K562 (cell line): ENCODE data around the gene TDG. TPM values are rescaled to one million over a fixed set of nuclear protein-coding genes. Genes with fewer than 3 reads are reported as not detected.
A peak's percentile ranks its signal among the peaks of the same experiment; 100 is the strongest.

Experiments
- ARID2 ChIP-seq: fragments of 450-650 bp; IDR thresholded peaks from 2 replicates; pipeline ENCODE4 v1.6.1; 2017; ENCODE audit warnings: antibody characterized with exemption, mild to moderate bottlenecking
- ASH1L ChIP-seq: fragments of 450-650 bp; IDR thresholded peaks from 2 replicates; pipeline ENCODE4 v1.6.1; 2018; ENCODE audit warnings: borderline replicate concordance, mild to moderate bottlenecking, low read depth; ENCODE audit not compliant: partially characterized antibody
- C11orf30 ChIP-seq: fragments of 450-650 bp; IDR thresholded peaks from 2 replicates; pipeline ENCODE4 v1.6.1; 2016; ENCODE audit warnings: low read depth, mild to moderate bottlenecking
- CBX2 ChIP-seq: fragments of 200-600 bp; sonication (generic); IDR thresholded peaks from one replicate; pipeline ENCODE4 v1.6.1; 2012; ENCODE audit warnings: mild to moderate bottlenecking, low read length, inconsistent platforms; ENCODE audit not compliant: insufficient read depth, poor library complexity, severe bottlenecking
- CHD1 ChIP-seq: fragments of 200-600 bp; sonication (generic); IDR thresholded peaks from one replicate; pipeline ENCODE4 v1.6.1; 2012; ENCODE audit warnings: mild to moderate bottlenecking, moderate library complexity, low read length, inconsistent platforms
- FOXP1 ChIP-seq: sonication (generic); formaldehyde crosslinking; IDR thresholded peaks from 2 replicates; pipeline ENCODE4 v1.8.0; 2022; ENCODE audit warnings: mild to moderate bottlenecking, missing genetic modification reagents
- HDAC3 ChIP-seq: fragments of 450-650 bp; IDR thresholded peaks from 2 replicates; pipeline ENCODE4 v1.6.1; 2018; ENCODE audit warnings: borderline replicate concordance, mild to moderate bottlenecking, moderate library complexity; ENCODE audit not compliant: partially characterized antibody
- HEY1 ChIP-seq: fragments of 250-450 bp; sonication (Bioruptor Pico); IDR thresholded peaks from 2 replicates; pipeline ENCODE4 v1.5.0; 2020; ENCODE audit warnings: mild to moderate bottlenecking, moderate library complexity, borderline replicate concordance
- HMGXB4 ChIP-seq: sonication (generic); formaldehyde crosslinking; IDR thresholded peaks from 2 replicates; pipeline ENCODE4 v1.8.1; 2023; ENCODE audit warnings: mild to moderate bottlenecking, missing genetic modification reagents
- MCM3 ChIP-seq: fragments of 450-650 bp; IDR thresholded peaks from 2 replicates; pipeline ENCODE4 v1.6.1; 2016
- NFE2L1 ChIP-seq: fragments of 450-650 bp; IDR thresholded peaks from 2 replicates; pipeline ENCODE4 v1.6.1; 2016; ENCODE audit warnings: missing genetic modification characterization, low read depth, mild to moderate bottlenecking, missing compliant biosample characterization, moderate library complexity, borderline replicate concordance
- RBM34 ChIP-seq: fragments of 200-400 bp; formaldehyde crosslinking; IDR thresholded peaks from 2 replicates; pipeline ENCODE4 v1.6.1; 2018; ENCODE audit warnings: low read length, borderline replicate concordance; ENCODE audit not compliant: insufficient read depth
- SMAD2 ChIP-seq: fragments of 150-350 bp; IDR thresholded peaks from 2 replicates; pipeline ENCODE4 v1.6.1; 2014; ENCODE audit warnings: low read depth, mild to moderate bottlenecking, low read length
- SNIP1 ChIP-seq: fragments of 450-650 bp; IDR thresholded peaks from 2 replicates; pipeline ENCODE4 v1.7.1; 2017; ENCODE audit warnings: low read depth, mild to moderate bottlenecking
- TFE3 ChIP-seq: fragments of 450-650 bp; formaldehyde crosslinking; IDR thresholded peaks from 2 replicates; pipeline ENCODE4 v1.4.0; 2020; ENCODE audit warnings: mild to moderate bottlenecking, mixed read lengths
- ZEB2 ChIP-seq: fragments of 450-650 bp; IDR thresholded peaks from 2 replicates; pipeline ENCODE4 v1.6.1; 2016
- ZFP1 ChIP-seq: fragments of 450-650 bp; formaldehyde crosslinking; IDR thresholded peaks from 2 replicates; pipeline ENCODE4 v1.4.0; 2020; ENCODE audit warnings: mild to moderate bottlenecking, mixed read lengths
- ZNF282 ChIP-seq: sonication (generic); formaldehyde crosslinking; IDR thresholded peaks from 2 replicates; pipeline ENCODE4 v1.8.1; 2023; ENCODE audit warnings: missing genetic modification reagents
- ZNF347 ChIP-seq: fragments of 450-650 bp; formaldehyde crosslinking; IDR thresholded peaks from 2 replicates; pipeline ENCODE4 v1.4.0; 2020; ENCODE audit warnings: low read depth, mild to moderate bottlenecking, moderate library complexity
- ZNF518B ChIP-seq: fragments of 250-450 bp; sonication (Bioruptor Pico); IDR thresholded peaks from 2 replicates; pipeline ENCODE4 v1.5.0; 2021; ENCODE audit warnings: mild to moderate bottlenecking, moderate library complexity
- polyA plus RNA-seq, 8 experiments: library from polyadenylated mRNA; depleted of rRNA in 4 of 8; stranded (reverse) in 5 of 8; unstranded in 3 of 8; fragments of >200 nt; fragmentation: Nextera tagmentation in 2 of 8; fragmentation: Illumina TruSeq in 1 of 8; extraction: Ambion mirVana in 2 of 8; extraction: Trizol in 1 of 8; gene quantifications; 2 replicates each; pipeline versions ENCODE4 v1.2.1 to v1.2.3, GENCODE V29; 2011 to 2014; ENCODE audit warnings: inconsistent platforms in 1 of 8, missing spikeins in 1 of 8
- total RNA-seq, 7 experiments: library from RNA; depleted of rRNA in 6 of 7; stranded (reverse); fragments of >200 nt in 6 of 7; fragmentation: Illumina TruSeq in 2 of 7; extraction: Trizol in 2 of 7; gene quantifications; 2 replicates each; pipeline versions ENCODE4 v1.2.1 to v1.2.3, GENCODE V29; 2011 to 2021; ENCODE audit warnings: low replicate concordance in 1 of 7

The TDG gene
- total and polyA plus RNA-seq, 9 of the 15 experiments (the other 6 are each of a cell fraction or from before 2014, with no cell fraction given), result 37.6 to 77.2 (median 64.0) TPM

- no peak for TF ChIP-seq HEY1 (CRISPR knock-in tag)
- TF ChIP-seq HMGXB4 (CRISPR knock-in tag), result 0 out of 2 replicates have a peak, but pooled peaks have one; percentile 27
- no peak for TF ChIP-seq ASH1L
- no peak for TF ChIP-seq SNIP1
- TF ChIP-seq ZFP1 (CRISPR knock-in tag), result no peak
- TF ChIP-seq TFE3 (CRISPR knock-in tag), result no peak
- no peak for TF ChIP-seq NFE2L1 (tag)
- TF ChIP-seq HDAC3, result no peak
- no peak for TF ChIP-seq ZNF518B (CRISPR knock-in tag)
- no peak for TF ChIP-seq CBX2
- TF ChIP-seq FOXP1 (CRISPR knock-in tag), result no peak; the same call in 1 of the 2 replicates
- TF ChIP-seq SMAD2, result no peak
- TF ChIP-seq ZEB2, result no peak
- no peak; the same call in 1 of the 2 replicates for TF ChIP-seq ARID2
- TF ChIP-seq ZNF282 (CRISPR knock-in tag), result no peak
- TF ChIP-seq C11orf30, result no peak
- TF ChIP-seq RBM34, result no peak
- TF ChIP-seq CHD1, result peak; percentile 56
- no peak for TF ChIP-seq ZNF347
- TF ChIP-seq MCM3, result no peak
Measured at GRCh38 chr12:103930787-103931735, 34.6 kb upstream of the TDG start (continued).
